ENCODE measurements around the gene HEG1. TPM values are rescaled to one million over a fixed set of nuclear protein-coding genes. Genes with fewer than 3 reads are reported as not detected.

The HEG1 gene
- total RNA-seq, 2 experiments from 2014 or later = 31.2 to 32.6 TPM

DNA sequence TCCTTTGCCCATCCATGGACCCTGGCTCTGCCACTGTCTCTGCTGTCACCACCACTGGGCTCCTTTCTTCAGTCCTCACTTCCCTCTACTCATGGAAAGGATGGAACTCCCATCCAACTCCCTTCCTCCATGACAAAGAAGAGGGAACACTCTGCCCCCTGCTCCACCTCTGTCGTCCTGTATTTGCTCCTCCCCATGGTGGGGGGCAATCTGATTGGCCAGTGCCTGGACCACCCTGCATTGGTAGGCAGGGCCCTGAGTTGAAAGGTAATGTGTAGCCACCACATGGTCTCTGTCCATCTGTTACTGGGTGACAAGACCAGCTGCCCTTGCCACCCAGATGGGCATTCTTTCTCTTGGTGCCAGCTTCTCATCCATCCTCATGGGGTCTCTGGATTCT lies 20.7 kb upstream of the HEG1 start:
- no peaks in the 10 kb centered on the region for H3K36me3 ChIP-seq (ENCODE audit: insufficient read depth, low read length)
- Mint-ChIP-seq H3K27me3 (no peaks in the 10 kb centered on the region), H3K36me3 (ENCODE audit: low read depth) (no peaks in the 10 kb centered on the region), H3K9me3 (no peaks in the 10 kb centered on the region), H3K4me3 (no peak overlapping the region), H3K27ac (no peak overlapping the region), H3K4me1 (ENCODE audit: low read depth) (no peaks in the 10 kb centered on the region)
- H3K9me3 ChIP-seq (ENCODE audit: control insufficient read depth in 1 of 2, insufficient read depth in 1 of 2, low read length in 2 of 2) = no peaks in the 10 kb centered on the region
- H3K27me3 ChIP-seq (ENCODE audit: control insufficient read depth in 1 of 2, insufficient read depth in 2 of 2, low read length in 2 of 2) = no peaks in the 10 kb centered on the region
- no peak overlapping the region for H3K4me3 ChIP-seq (ENCODE audit: low read length)
- H3K4me1 ChIP-seq (ENCODE audit: insufficient read depth, low read length) = no peaks in the 10 kb centered on the region
- no peak overlapping the region for H3K27ac ChIP-seq (ENCODE audit: low read depth in 1 of 2, low read length in 2 of 2)
- ChIA-PET POLR2A (no interaction called here), CTCF (no interaction called here)
- intact Hi-C loops (cut with DNase I, micrococcal nuclease) = no loop called here
- ATAC-seq (ENCODE audit: poor library complexity) = no peak
- DNase-seq = no peak
- TF ChIP-seq, protein P1, sequence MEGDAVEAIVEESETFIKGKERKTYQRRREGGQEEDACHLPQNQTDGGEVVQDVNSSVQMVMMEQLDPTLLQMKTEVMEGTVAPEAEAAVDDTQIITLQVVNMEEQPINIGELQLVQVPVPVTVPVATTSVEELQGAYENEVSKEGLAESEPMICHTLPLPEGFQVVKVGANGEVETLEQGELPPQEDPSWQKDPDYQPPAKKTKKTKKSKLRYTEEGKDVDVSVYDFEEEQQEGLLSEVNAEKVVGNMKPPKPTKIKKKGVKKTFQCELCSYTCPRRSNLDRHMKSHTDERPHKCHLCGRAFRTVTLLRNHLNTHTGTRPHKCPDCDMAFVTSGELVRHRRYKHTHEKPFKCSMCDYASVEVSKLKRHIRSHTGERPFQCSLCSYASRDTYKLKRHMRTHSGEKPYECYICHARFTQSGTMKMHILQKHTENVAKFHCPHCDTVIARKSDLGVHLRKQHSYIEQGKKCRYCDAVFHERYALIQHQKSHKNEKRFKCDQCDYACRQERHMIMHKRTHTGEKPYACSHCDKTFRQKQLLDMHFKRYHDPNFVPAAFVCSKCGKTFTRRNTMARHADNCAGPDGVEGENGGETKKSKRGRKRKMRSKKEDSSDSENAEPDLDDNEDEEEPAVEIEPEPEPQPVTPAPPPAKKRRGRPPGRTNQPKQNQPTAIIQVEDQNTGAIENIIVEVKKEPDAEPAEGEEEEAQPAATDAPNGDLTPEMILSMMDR (IDR thresholded peaks at IDR 0.05) = no peak

- CTCF ChIA-PET = no interaction called here
- no peaks in the 10 kb centered on the region for H3K4me1 Mint-ChIP-seq (ENCODE audit: low read depth)
These were observed 19.9 kb upstream of the HEG1 start for GRCh38 chr3:125075738-125076137.

DNA sequence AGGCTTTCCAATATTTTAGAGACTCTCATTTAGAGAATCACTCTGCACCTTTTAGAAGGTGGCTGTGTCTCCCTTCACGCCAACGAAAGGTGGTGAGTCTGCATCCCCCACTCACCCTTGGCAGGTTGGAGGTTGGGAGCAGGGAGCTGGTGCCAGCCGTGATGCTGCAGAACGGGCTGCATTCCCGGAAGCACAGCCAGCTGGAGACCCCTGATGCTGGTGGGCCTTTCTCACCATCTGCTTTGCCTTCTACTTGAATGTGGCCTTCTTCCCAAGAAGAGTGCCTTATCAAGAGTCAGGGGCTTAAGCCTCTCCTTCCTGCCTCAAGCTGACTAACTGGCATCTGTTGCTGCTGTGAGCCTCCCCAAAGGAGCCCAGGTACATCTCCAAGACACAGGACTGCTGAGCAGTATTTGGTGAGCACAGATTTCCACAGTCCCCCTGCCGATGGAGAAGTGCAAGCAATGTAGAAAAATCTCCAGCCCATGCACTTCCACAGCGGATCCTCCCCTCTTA lies 17.7 kb upstream of the HEG1 start:
- POLR2A ChIA-PET = no interaction called here
- Mint-ChIP-seq H3K4me3 (no peak overlapping the region), H3K4me1 (ENCODE audit: low read depth) (peaks cover 10% of the 10 kb centered on the region), H3K36me3 (ENCODE audit: low read depth) (no peaks in the 10 kb centered on the region), H3K27ac (no peak overlapping the region), H3K27me3 (no peaks in the 10 kb centered on the region), H3K9me3 (no peaks in the 10 kb centered on the region)
- H3K4me3 ChIP-seq (ENCODE audit: low read length) = no peak overlapping the region
- H3K9me3 ChIP-seq (ENCODE audit: control insufficient read depth in 1 of 2, insufficient read depth in 1 of 2, low read length in 2 of 2) = no peaks in the 10 kb centered on the region
- CTCF ChIA-PET = no interaction called here
- DNase-seq (no peak), ATAC-seq (ENCODE audit: poor library complexity) (no peak)
- no peaks in the 10 kb centered on the region for H3K27me3 ChIP-seq (ENCODE audit: control insufficient read depth in 1 of 2, insufficient read depth in 2 of 2, low read length in 2 of 2)
- TF ChIP-seq, protein P1 (IDR thresholded peaks at IDR 0.05) = no peak
- no peaks in the 10 kb centered on the region for H3K36me3 ChIP-seq (ENCODE audit: insufficient read depth, low read length)
- H3K4me1 ChIP-seq (ENCODE audit: insufficient read depth, low read length) = peaks cover 7% of the 10 kb centered on the region
- intact Hi-C loops (cut with DNase I, micrococcal nuclease) = no loop called here
- no peak overlapping the region for H3K27ac ChIP-seq (ENCODE audit: low read depth in 1 of 2, low read length in 2 of 2)

More at GRCh38 chr3:125075738-125076137, 19.9 kb upstream of the HEG1 start:
- H3K9me3 Mint-ChIP-seq = no peaks in the 10 kb centered on the region
- ATAC-seq (ENCODE audit: poor library complexity) = no peak
- H3K27ac Mint-ChIP-seq = no peak overlapping the region
- no peak for DNase-seq
- Histone ChIP-seq H3K4me1 (ENCODE audit: insufficient read depth, low read length) (no peaks in the 10 kb centered on the region), H3K27ac (ENCODE audit: low read depth in 1 of 2, low read length in 2 of 2) (no peak overlapping the region), H3K27me3 (ENCODE audit: control insufficient read depth in 1 of 2, insufficient read depth in 2 of 2, low read length in 2 of 2) (no peaks in the 10 kb centered on the region), H3K9me3 (ENCODE audit: control insufficient read depth in 1 of 2, insufficient read depth in 1 of 2, low read length in 2 of 2) (no peaks in the 10 kb centered on the region), H3K4me3 (ENCODE audit: low read length) (no peak overlapping the region), H3K36me3 (ENCODE audit: insufficient read depth, low read length) (no peaks in the 10 kb centered on the region)
- POLR2A ChIA-PET = no interaction called here
- no peaks in the 10 kb centered on the region for H3K36me3 Mint-ChIP-seq (ENCODE audit: low read depth)
- TF ChIP-seq, protein P1 (IDR thresholded peaks at IDR 0.05) = no peak
- H3K4me3 Mint-ChIP-seq = no peak overlapping the region
- intact Hi-C loops (cut with DNase I, micrococcal nuclease) = no loop called here
- no peaks in the 10 kb centered on the region for H3K27me3 Mint-ChIP-seq

Data from CD4-positive, alpha-beta T cell (primary cell).